ENCODE data around the gene C1QTNF12.

DNA sequence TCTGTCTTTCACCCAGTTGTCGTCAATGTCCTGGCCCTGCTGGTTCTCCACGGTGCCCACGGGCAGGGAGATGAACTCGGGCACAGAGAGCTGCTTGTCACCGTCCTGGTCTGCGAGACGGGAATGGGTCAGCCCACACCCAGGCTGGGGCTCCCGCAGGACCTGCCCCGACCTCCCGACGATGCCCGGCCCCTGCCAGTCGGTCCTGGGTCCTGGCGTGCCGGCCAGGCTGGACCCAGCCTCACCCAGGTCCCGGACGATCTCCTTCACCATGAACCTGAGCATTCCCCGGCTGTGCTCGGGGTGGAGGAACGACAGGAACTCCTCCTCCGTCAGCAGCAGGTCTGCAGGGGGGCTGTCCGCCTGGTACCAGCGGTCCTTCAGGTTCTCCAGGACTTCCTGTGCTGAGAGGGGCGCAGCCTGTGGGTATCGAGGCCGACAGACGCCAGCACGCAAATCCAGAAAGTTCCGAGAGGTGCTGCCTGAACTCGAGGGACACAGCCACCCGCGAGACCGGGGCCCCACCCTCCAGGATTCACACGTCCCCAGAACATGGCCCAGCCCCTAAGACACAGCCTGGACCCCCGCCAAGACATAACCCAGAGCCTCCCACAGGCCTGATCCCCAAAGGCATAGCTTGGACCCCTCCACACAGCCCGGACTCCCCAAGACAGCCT, 27.9 kb downstream of the C1QTNF12 start:
- TF ChIP-seq, protein P1, sequence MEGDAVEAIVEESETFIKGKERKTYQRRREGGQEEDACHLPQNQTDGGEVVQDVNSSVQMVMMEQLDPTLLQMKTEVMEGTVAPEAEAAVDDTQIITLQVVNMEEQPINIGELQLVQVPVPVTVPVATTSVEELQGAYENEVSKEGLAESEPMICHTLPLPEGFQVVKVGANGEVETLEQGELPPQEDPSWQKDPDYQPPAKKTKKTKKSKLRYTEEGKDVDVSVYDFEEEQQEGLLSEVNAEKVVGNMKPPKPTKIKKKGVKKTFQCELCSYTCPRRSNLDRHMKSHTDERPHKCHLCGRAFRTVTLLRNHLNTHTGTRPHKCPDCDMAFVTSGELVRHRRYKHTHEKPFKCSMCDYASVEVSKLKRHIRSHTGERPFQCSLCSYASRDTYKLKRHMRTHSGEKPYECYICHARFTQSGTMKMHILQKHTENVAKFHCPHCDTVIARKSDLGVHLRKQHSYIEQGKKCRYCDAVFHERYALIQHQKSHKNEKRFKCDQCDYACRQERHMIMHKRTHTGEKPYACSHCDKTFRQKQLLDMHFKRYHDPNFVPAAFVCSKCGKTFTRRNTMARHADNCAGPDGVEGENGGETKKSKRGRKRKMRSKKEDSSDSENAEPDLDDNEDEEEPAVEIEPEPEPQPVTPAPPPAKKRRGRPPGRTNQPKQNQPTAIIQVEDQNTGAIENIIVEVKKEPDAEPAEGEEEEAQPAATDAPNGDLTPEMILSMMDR (IDR thresholded peaks at IDR 0.05), result no peak
- no peak for TF ChIP-seq POLR2A (IDR thresholded peaks at IDR 0.05)
